Left hindlimb (tissue), 1 donor: ENCODE results near the gene ESYT2.
"Not testable (repeated sequence)": the region's sequence is repeated elsewhere in the genome, so short reads cannot be mapped to it uniquely, and the experiment has no call there.

Experiments used
- DNase-seq: peaks from one replicate; pipeline ENCODE4 v3.0.0-alpha.2; 2018

The ESYT2 gene

GRCh38 chr7:158854681-158855081, 25.4 kb upstream of the ESYT2 start:
- DNase-seq = no peak

- DNase-seq = no peak
These were observed 21.3 kb upstream of the ESYT2 start for GRCh38 chr7:158850545-158851102.

GRCh38 chr7:158849768-158850544, 20.6 kb upstream of the ESYT2 start:
- peak; percentile 64 for DNase-seq

- DNase-seq = no peak
These were observed 20.1 kb upstream of the ESYT2 start for GRCh38 chr7:158849442-158849767.

- DNase-seq = no peak
These were observed 18.1 kb upstream of the ESYT2 start for GRCh38 chr7:158847451-158847866.

- DNase-seq = no peak
These were observed 17.0 kb upstream of the ESYT2 start for GRCh38 chr7:158846304-158846703.

GRCh38 chr7:158843771-158844170, 14.5 kb upstream of the ESYT2 start:
- DNase-seq = no peak

GRCh38 chr7:158842486-158842885, 13.2 kb upstream of the ESYT2 start:
- DNase-seq = no peak

GRCh38 chr7:158840604-158841003, 11.3 kb upstream of the ESYT2 start:
- no peak for DNase-seq

- DNase-seq = not testable (repeated sequence)
These were observed 9.9 kb upstream of the ESYT2 start for GRCh38 chr7:158839177-158839576.

GRCh38 chr7:158837790-158838637, 8.7 kb upstream of the ESYT2 start:
- DNase-seq = no peak

- DNase-seq = no peak
These were observed 7.4 kb upstream of the ESYT2 start for GRCh38 chr7:158836692-158837091.

- DNase-seq = no peak
These were observed 5.8 kb upstream of the ESYT2 start for GRCh38 chr7:158834878-158835784.

- DNase-seq = no peak
These were observed 3.7 kb upstream of the ESYT2 start for GRCh38 chr7:158832994-158833393.

GRCh38 chr7:158831738-158832091, 2.4 kb upstream of the ESYT2 start:
- DNase-seq = no peak

GRCh38 chr7:158830211-158830723, 958 bp upstream of the ESYT2 start:
- no peak for DNase-seq

- peak; percentile 71 for DNase-seq
These were observed 328 bp downstream of the ESYT2 start for GRCh38 chr7:158829021-158829341.

- DNase-seq = peak; percentile 80
These were observed 932 bp downstream of the ESYT2 start for GRCh38 chr7:158828133-158829020.

GRCh38 chr7:158827411-158828132, 1.7 kb downstream of the ESYT2 start:
- DNase-seq = no peak

- DNase-seq = no peak
These were observed 3.5 kb downstream of the ESYT2 start for GRCh38 chr7:158825628-158826289.
